ENCODE measurements around the gene PHLPP1. TPM values are rescaled to one million over a fixed set of nuclear protein-coding genes. Genes with fewer than 3 reads are reported as not detected.

The PHLPP1 gene
- total and polyA plus RNA-seq, 2 of the 4 experiments (the other 2 are of a cell fraction), result 3.3 to 3.6 TPM

GRCh38 chr18:62834715-62835114 is 119.4 kb downstream of the PHLPP1 start:
- H3K9me3 ChIP-seq (ENCODE audit: control insufficient read depth, insufficient read depth, low read length), result no peaks in the 10 kb centered on the region
- CTCF ChIA-PET, result no interaction called here
- no peak overlapping the region for H4K8ac ChIP-seq (ENCODE audit: low read depth in 2 of 2, low read length in 2 of 2)
- H3K9me1 ChIP-seq (ENCODE audit: insufficient read depth, low read length), result peaks cover 3% of the 10 kb centered on the region; the same call in 1 of the 2 replicates
- 94% methylated on average over 2 of the region's 4 CpGs; no CpG with 5 or more reads in 1 of the 2 experiments for WGBS, 2 experiments (ENCODE audit: extremely low coverage in 2 of 2, insufficient read length in 1 of 2)
- no peak overlapping the region for H3K18ac ChIP-seq (ENCODE audit: low read depth, low read length)
- no peak overlapping the region for H3K27ac ChIP-seq (ENCODE audit: insufficient read depth, low read length)
- H2AK5ac ChIP-seq (ENCODE audit: low read depth, low read length), result no peak overlapping the region
- BruUV-seq (replicated peaks), result no TSS peak
- in situ Hi-C loops (cut with MboI; ENCODE audit: low sequenced_read_pairs) (no loop called here), intact Hi-C loops (cut with micrococcal nuclease) (no loop called here), dilution Hi-C loops (cut with HindIII; ENCODE audit: low sequenced_read_pairs, unreplicated experiment) (no loop called here)
- ATAC-seq (ENCODE audit: low read depth), result no peak
- no peak overlapping the region for H2BK15ac ChIP-seq (ENCODE audit: low read depth, low read length)
- 0 out of 2 replicates have a peak, but pooled peaks cover 2% of the 10 kb centered on the region for H3K36me3 ChIP-seq (ENCODE audit: control insufficient read depth, insufficient read depth, low read length)
- TF ChIP-seq ELK1 (IDR thresholded peaks at IDR 0.05; ENCODE audit: borderline replicate concordance, low read depth, low read length) (no peak), MAFK (IDR thresholded peaks at IDR 0.05; ENCODE audit: low read depth, low read length) (0 out of 2 replicates have a peak, but pooled peaks have one; percentile 5), SMC3 (IDR thresholded peaks at IDR 0.05; ENCODE audit: low read depth, low read length) (no peak)
- H3K4me1 ChIP-seq (ENCODE audit: control insufficient read depth, insufficient read depth, low read length), result no peaks in the 10 kb centered on the region
- POLR2A ChIA-PET (ENCODE audit: unreplicated experiment), result no interaction called here
- no peak overlapping the region for H4K5ac ChIP-seq (ENCODE audit: low read depth, low read length)
- H3K4me3 ChIP-seq (ENCODE audit: insufficient read depth, low read depth, low read length), result no peak overlapping the region
- H2BK5ac ChIP-seq (ENCODE audit: low read depth, low read length, poor library complexity, severe bottlenecking), result no peak overlapping the region
- H3K4me2 ChIP-seq (ENCODE audit: low read depth, low read length), result no peak overlapping the region
- H3K56ac ChIP-seq (ENCODE audit: extremely low read depth, insufficient read depth, low read length), result no peak overlapping the region
- DNase-seq, result no peak
- no peak overlapping the region for H3K4ac ChIP-seq (ENCODE audit: low read depth, low read length)
- H3K9ac ChIP-seq (ENCODE audit: low read depth, low read length), result no peak overlapping the region
- H3K27me3 ChIP-seq (ENCODE audit: control insufficient read depth, insufficient read depth, low read length), result no peaks in the 10 kb centered on the region
- H3K23ac ChIP-seq (ENCODE audit: low read depth, low read length), result no peak overlapping the region
- no peak overlapping the region for H3K14ac ChIP-seq (replicated peaks; ENCODE audit: low read depth, low read length)
- no peak overlapping the region for H2AK9ac ChIP-seq (replicated peaks; ENCODE audit: low read depth, low read length, poor library complexity)
- no peak overlapping the region for H2AFZ ChIP-seq (replicated peaks; ENCODE audit: low read length, poor library complexity)
- H3K79me1 ChIP-seq (ENCODE audit: low read depth in 1 of 2, low read length in 2 of 2), result peaks cover 0 to 16% of the 10 kb centered on the region in 2 experiments; a peak in 2 of 4 replicates
- no peaks in the 10 kb centered on the region for H4K20me1 ChIP-seq (ENCODE audit: insufficient read depth, low read length)
- no peak overlapping the region for H4K91ac ChIP-seq (ENCODE audit: insufficient read depth, low read depth, low read length)
- no peak overlapping the region for H2BK20ac ChIP-seq (ENCODE audit: low read depth, low read length)
- no peak overlapping the region for H2BK120ac ChIP-seq (ENCODE audit: low read depth, low read length)

Data from IMR-90 (cell line).